ENCODE measurements around the gene PLSCR3.

Gene PLSCR3

GRCh38 chr17:7413346-7413985, 19.1 kb upstream of the PLSCR3 start:
- peaks cover 0 to 6% (median under 1%) of the 10 kb centered on the region in 4 experiments for H3K4me1 ChIP-seq (ENCODE audit: control extremely low read depth in 1 of 4, control insufficient read depth in 4 of 4, insufficient read depth in 4 of 4, low read length in 3 of 4)
- peaks cover 0 to 6% (median 2%) of the 10 kb centered on the region in 4 experiments for H3K36me3 ChIP-seq (ENCODE audit: control insufficient read depth in 4 of 4, insufficient read depth in 4 of 4, low read length in 3 of 4)
- DNase-seq = no peak
- no peaks in the 10 kb centered on the region for H3K9me3 ChIP-seq (ENCODE audit: control extremely low read depth in 1 of 5, control insufficient read depth in 4 of 5, insufficient read depth in 2 of 5, low read depth in 1 of 5, low read length in 4 of 5)
- WGBS (ENCODE audit: insufficient coverage) = 99% methylated on average over 6 of the region's 6 CpGs
- H3K4me3 ChIP-seq (ENCODE audit: control insufficient read depth in 1 of 7, extremely low read depth in 1 of 7, insufficient read depth in 4 of 7, low read depth in 2 of 7, low read length in 6 of 7) = no peak overlapping the region
- no peaks in the 10 kb centered on the region for H3K27me3 ChIP-seq (replicated peaks in 2 of 5; ENCODE audit: control insufficient read depth in 4 of 5, insufficient read depth in 5 of 5, low read length in 4 of 5)
- no peak overlapping the region for H3K27ac ChIP-seq (ENCODE audit: insufficient read depth in 1 of 2, low read depth in 1 of 2, low read length in 2 of 2, poor library complexity in 1 of 2, severe bottlenecking in 2 of 2)
- ChIA-PET CTCF (interaction anchor here (0.6 to 1.7 kb wide), 2 partner anchors 58 to 656 kb away, joined by 3 to 4 read pairs; partner anchors contain the start of gene TMEM95), POLR2A (no interaction called here)

- no peak overlapping the region for H3K4me3 ChIP-seq (ENCODE audit: control insufficient read depth in 1 of 7, extremely low read depth in 1 of 7, insufficient read depth in 4 of 7, low read depth in 2 of 7, low read length in 6 of 7)
- no peaks in the 10 kb centered on the region for H3K27me3 ChIP-seq (replicated peaks in 2 of 5; ENCODE audit: control insufficient read depth in 4 of 5, insufficient read depth in 5 of 5, low read length in 4 of 5)
- H3K36me3 ChIP-seq (ENCODE audit: control insufficient read depth in 4 of 4, insufficient read depth in 4 of 4, low read length in 3 of 4) = peaks cover 0 to 6% (median 0%) of the 10 kb centered on the region in 4 experiments
- CTCF ChIA-PET = interaction anchor here (1.7 kb wide), 1 partner anchor 24 kb away, joined by 9 read pairs; the partner anchor contains the start of gene TMEM102
- H3K4me1 ChIP-seq (ENCODE audit: control extremely low read depth in 1 of 4, control insufficient read depth in 4 of 4, insufficient read depth in 4 of 4, low read length in 3 of 4) = peaks cover 0 to 17% (median 6%) of the 10 kb centered on the region in 4 experiments
- DNase-seq = no peak
- 98% methylated on average over 5 of the region's 8 CpGs for WGBS (ENCODE audit: insufficient coverage)
- POLR2A ChIA-PET = no interaction called here
- no peaks in the 10 kb centered on the region for H3K9me3 ChIP-seq (ENCODE audit: control extremely low read depth in 1 of 5, control insufficient read depth in 4 of 5, insufficient read depth in 2 of 5, low read depth in 1 of 5, low read length in 4 of 5)
- H3K27ac ChIP-seq (ENCODE audit: insufficient read depth in 1 of 2, low read depth in 1 of 2, low read length in 2 of 2, poor library complexity in 1 of 2, severe bottlenecking in 2 of 2) = no peak overlapping the region
These were observed 17.1 kb upstream of the PLSCR3 start for GRCh38 chr17:7411427-7411750.

GRCh38 chr17:7410634-7411426, 16.5 kb upstream of the PLSCR3 start:
- POLR2A ChIA-PET = no interaction called here
- H3K4me1 ChIP-seq (ENCODE audit: control extremely low read depth in 1 of 4, control insufficient read depth in 4 of 4, insufficient read depth in 4 of 4, low read length in 3 of 4) = peaks cover 0 to 17% (median 7%) of the 10 kb centered on the region in 4 experiments
- no peak overlapping the region for H3K27ac ChIP-seq (ENCODE audit: insufficient read depth in 1 of 2, low read depth in 1 of 2, low read length in 2 of 2, poor library complexity in 1 of 2, severe bottlenecking in 2 of 2)
- peaks cover 0 to 2% (median under 1%) of the 10 kb centered on the region in 5 experiments for H3K27me3 ChIP-seq (replicated peaks in 2 of 5; ENCODE audit: control insufficient read depth in 4 of 5, insufficient read depth in 5 of 5, low read length in 4 of 5)
- DNase-seq = no peak
- 95% methylated on average over 20 of the region's 25 CpGs for WGBS (ENCODE audit: insufficient coverage)
- H3K36me3 ChIP-seq (ENCODE audit: control insufficient read depth in 4 of 4, insufficient read depth in 4 of 4, low read length in 3 of 4) = peaks cover 0 to 6% (median 0%) of the 10 kb centered on the region in 4 experiments
- H3K9me3 ChIP-seq (ENCODE audit: control extremely low read depth in 1 of 5, control insufficient read depth in 4 of 5, insufficient read depth in 2 of 5, low read depth in 1 of 5, low read length in 4 of 5) = no peaks in the 10 kb centered on the region
- CTCF ChIA-PET = interaction anchor here (1.7 kb wide), 1 partner anchor 25 kb away, joined by 9 read pairs; the partner anchor contains the start of gene TMEM102
- H3K4me3 ChIP-seq (ENCODE audit: control insufficient read depth in 1 of 7, extremely low read depth in 1 of 7, insufficient read depth in 4 of 7, low read depth in 2 of 7, low read length in 6 of 7) = no peak overlapping the region

- ChIA-PET CTCF (interaction anchor here (1.5 kb wide), 1 partner anchor 26 kb away, joined by 6 read pairs; the partner anchor contains the start of gene TMEM102), POLR2A (interaction anchor here (1.0 kb wide), 1 partner anchor 29 kb away, joined by 3 read pairs; no protein-coding TSS in a partner anchor)
These were observed 15.4 kb upstream of the PLSCR3 start for GRCh38 chr17:7409716-7410115.

GRCh38 chr17:7408863-7409262, 14.5 kb upstream of the PLSCR3 start:
- peaks cover 0 to 2% (median 0%) of the 10 kb centered on the region in 4 experiments for H3K36me3 ChIP-seq (ENCODE audit: control insufficient read depth in 4 of 4, insufficient read depth in 4 of 4, low read length in 3 of 4)
- H3K9me3 ChIP-seq (ENCODE audit: control extremely low read depth in 1 of 5, control insufficient read depth in 4 of 5, insufficient read depth in 2 of 5, low read depth in 1 of 5, low read length in 4 of 5) = no peaks in the 10 kb centered on the region
- no peak overlapping the region for H3K27ac ChIP-seq (ENCODE audit: insufficient read depth in 1 of 2, low read depth in 1 of 2, low read length in 2 of 2, poor library complexity in 1 of 2, severe bottlenecking in 2 of 2)
- POLR2A ChIA-PET = interaction anchor here (1.0 kb wide), 1 partner anchor 29 kb away, joined by 3 read pairs; no protein-coding TSS in a partner anchor
- peak overlapping the region in 1 of 7 experiments; percentile 51 for H3K4me3 ChIP-seq (ENCODE audit: control insufficient read depth in 1 of 7, extremely low read depth in 1 of 7, insufficient read depth in 4 of 7, low read depth in 2 of 7, low read length in 6 of 7)
- peaks cover 0 to 5% (median 4%) of the 10 kb centered on the region in 5 experiments for H3K27me3 ChIP-seq (replicated peaks in 2 of 5; ENCODE audit: control insufficient read depth in 4 of 5, insufficient read depth in 5 of 5, low read length in 4 of 5)
- CTCF ChIA-PET = interaction anchor here (1.5 kb wide), 1 partner anchor 27 kb away, joined by 6 read pairs; the partner anchor contains the start of gene TMEM102
- no peak for DNase-seq
- H3K4me1 ChIP-seq (ENCODE audit: control extremely low read depth in 1 of 4, control insufficient read depth in 4 of 4, insufficient read depth in 4 of 4, low read length in 3 of 4) = peaks cover 0 to 27% (median 14%) of the 10 kb centered on the region in 4 experiments
- 100% methylated on average over 6 of the region's 6 CpGs for WGBS (ENCODE audit: insufficient coverage)

More at GRCh38 chr17:7409716-7410115, 15.4 kb upstream of the PLSCR3 start:
- no peak for DNase-seq
- Histone ChIP-seq H3K27ac (ENCODE audit: insufficient read depth in 1 of 2, low read depth in 1 of 2, low read length in 2 of 2, poor library complexity in 1 of 2, severe bottlenecking in 2 of 2) (no peak overlapping the region), H3K36me3 (ENCODE audit: control insufficient read depth in 4 of 4, insufficient read depth in 4 of 4, low read length in 3 of 4) (peaks cover 0 to 2% (median 0%) of the 10 kb centered on the region in 4 experiments), H3K27me3 (replicated peaks in 2 of 5; ENCODE audit: control insufficient read depth in 4 of 5, insufficient read depth in 5 of 5, low read length in 4 of 5) (peaks cover 0 to 5% (median 4%) of the 10 kb centered on the region in 5 experiments), H3K4me3 (ENCODE audit: control insufficient read depth in 1 of 7, extremely low read depth in 1 of 7, insufficient read depth in 4 of 7, low read depth in 2 of 7, low read length in 6 of 7) (no peak overlapping the region), H3K9me3 (ENCODE audit: control extremely low read depth in 1 of 5, control insufficient read depth in 4 of 5, insufficient read depth in 2 of 5, low read depth in 1 of 5, low read length in 4 of 5) (no peaks in the 10 kb centered on the region), H3K4me1 (ENCODE audit: control extremely low read depth in 1 of 4, control insufficient read depth in 4 of 4, insufficient read depth in 4 of 4, low read length in 3 of 4) (peaks cover 0 to 27% (median 14%) of the 10 kb centered on the region in 4 experiments)
- 96% methylated on average over 6 of the region's 6 CpGs for WGBS (ENCODE audit: insufficient coverage)

- WGBS (ENCODE audit: insufficient coverage) = 86% methylated on average over 51 of the region's 58 CpGs
- H3K27ac ChIP-seq (ENCODE audit: insufficient read depth in 1 of 2, low read depth in 1 of 2, low read length in 2 of 2, poor library complexity in 1 of 2, severe bottlenecking in 2 of 2) = no peak overlapping the region
- POLR2A ChIA-PET = no interaction called here
- H3K27me3 ChIP-seq (replicated peaks in 2 of 5; ENCODE audit: control insufficient read depth in 4 of 5, insufficient read depth in 5 of 5, low read length in 4 of 5) = peaks cover 0 to 5% (median 4%) of the 10 kb centered on the region in 5 experiments
- CTCF ChIA-PET = interaction anchor here (1.4 to 1.5 kb wide), 2 partner anchors 20 to 27 kb away, joined by 3 to 6 read pairs; partner anchors contain the start of gene TMEM102
- peaks cover 0 to 2% (median 0%) of the 10 kb centered on the region in 4 experiments for H3K36me3 ChIP-seq (ENCODE audit: control insufficient read depth in 4 of 4, insufficient read depth in 4 of 4, low read length in 3 of 4)
- peak overlapping the region in 2 of 7 experiments; percentile 16 to 51 for H3K4me3 ChIP-seq (ENCODE audit: control insufficient read depth in 1 of 7, extremely low read depth in 1 of 7, insufficient read depth in 4 of 7, low read depth in 2 of 7, low read length in 6 of 7)
- peaks cover 0 to 30% (median 18%) of the 10 kb centered on the region in 4 experiments for H3K4me1 ChIP-seq (ENCODE audit: control extremely low read depth in 1 of 4, control insufficient read depth in 4 of 4, insufficient read depth in 4 of 4, low read length in 3 of 4)
- no peaks in the 10 kb centered on the region for H3K9me3 ChIP-seq (ENCODE audit: control extremely low read depth in 1 of 5, control insufficient read depth in 4 of 5, insufficient read depth in 2 of 5, low read depth in 1 of 5, low read length in 4 of 5)
- peak; percentile 36 to 58 (median 55) for DNase-seq
These were observed 14.0 kb upstream of the PLSCR3 start for GRCh38 chr17:7408252-7408727.
